Prostate gland (tissue), 2 donors: ENCODE measurements around the gene IL1RAPL2.

Source experiments
- CTCF ChIP-seq, 4 experiments: fragments of 200-600 bp in 2 of 4; fragments of 450-650 bp in 2 of 4; sonication (generic) in 2 of 4; IDR thresholded peaks; 1 replicate in 3 of 4; 2 replicates in 1 of 4; pipeline ENCODE4 v1.5.1; 2016 to 2019; ENCODE audit warnings: antibody characterized with exemption in 4 of 4, mild to moderate bottlenecking in 2 of 4, moderate library complexity in 2 of 4
- POLR2A ChIP-seq: fragments of 450-650 bp; IDR thresholded peaks from one replicate; pipeline ENCODE4 v1.6.1; 2016; ENCODE audit warnings: antibody characterized with exemption, mild to moderate bottlenecking

DNA sequence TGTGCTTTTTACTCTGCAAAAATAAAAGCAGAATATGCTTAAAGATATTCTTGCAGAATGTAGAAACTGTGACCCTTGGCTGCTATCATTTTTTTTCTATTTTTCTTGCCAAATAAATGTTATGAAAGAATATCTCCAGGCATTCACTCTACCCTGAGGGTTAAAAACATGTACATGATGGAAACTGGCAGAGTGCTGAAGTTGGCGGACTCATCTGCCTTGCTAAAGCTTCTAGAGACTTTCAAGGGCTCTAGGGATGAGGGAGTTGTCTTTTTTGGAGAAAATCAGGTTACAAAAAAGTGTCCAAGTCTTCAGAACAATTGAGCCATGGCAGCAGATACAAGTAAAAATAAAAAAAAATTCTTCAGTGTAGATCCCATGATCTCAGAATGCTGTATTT is 1215.8 kb downstream of the IL1RAPL2 start:
- TF ChIP-seq CTCF (IDR thresholded peaks at IDR 0.05) (no peak), POLR2A (no peak)
